Panc1 (cell line): ENCODE results near the gene MYH13. TPM values are rescaled to one million over a fixed set of nuclear protein-coding genes. Genes with fewer than 3 reads are reported as not detected.

ENCODE experiments used
- ATAC-seq: fragments of 200-7000 bp; cut with Tn5 transposase; 2 replicates; pipeline ENCODE4 v1.9.1; 2020; ENCODE audit warnings: mild to moderate bottlenecking, moderate library complexity
- BruUV-seq: library from RNA; stranded (reverse); fragments of 400-500 nt; replicated peaks from 2 replicates; lab custom pipeline; 2021; lab: Mats Ljungman, UMichigan
- CTCF ChIA-PET: fragments of 300-600 bp; sonication (Branson Sonifier 250); formaldehyde crosslinking; loops from one replicate; lab custom pipeline; 2022; ENCODE audit warnings: antibody characterized with exemption; lab: Charles Lee
- POLR2A ChIA-PET: fragments of 300-600 bp; sonication (Branson Sonifier 250); formaldehyde crosslinking; loops from one replicate; lab custom pipeline; 2022; ENCODE audit warnings: antibody characterized with exemption; lab: Charles Lee
- DNase-seq: peaks from one replicate; pipeline ENCODE4 v3.0.0-alpha.2; 2010; ENCODE audit warnings: low read depth, low spot score
- H3K27ac ChIP-seq: 2 replicates; pipeline ENCODE4 v1.5.1; 2011; ENCODE audit warnings: mild to moderate bottlenecking, low read length, inconsistent platforms
- H3K27me3 ChIP-seq: fragments of 200-500 bp; sonication (Bioruptor generic); 2 replicates; pipeline ENCODE4 v1.6.0; 2014; ENCODE audit warnings: low read length, inconsistent platforms; ENCODE audit not compliant: control insufficient read depth, insufficient read depth
- H3K36me3 ChIP-seq: fragments of 200-500 bp; sonication (Bioruptor generic); 2 replicates; pipeline ENCODE4 v1.5.1; 2014; ENCODE audit warnings: inconsistent platforms, mild to moderate bottlenecking, low read length, moderate library complexity; ENCODE audit not compliant: control insufficient read depth, insufficient read depth
- H3K4me1 ChIP-seq: 2 replicates; pipeline ENCODE4 v1.5.1; 2011; ENCODE audit warnings: inconsistent platforms, mild to moderate bottlenecking, low read length, moderate library complexity; ENCODE audit not compliant: control insufficient read depth, insufficient read depth
- H3K4me3 ChIP-seq, 2 experiments: 2 replicates each; pipeline ENCODE4 v1.5.1; 2011 to 2012; ENCODE audit warnings: low read depth in 2 of 2, low read length in 2 of 2, mild to moderate bottlenecking in 2 of 2, inconsistent platforms in 1 of 2, moderate library complexity in 1 of 2
- H3K9me3 ChIP-seq: fragments of 200-500 bp; sonication (Bioruptor generic); 2 replicates; pipeline ENCODE4 v1.5.1; 2014; ENCODE audit warnings: low read depth, mild to moderate bottlenecking, inconsistent platforms, low read length, moderate library complexity; ENCODE audit not compliant: control insufficient read depth, insufficient read depth
- POLR2AphosphoS5 ChIP-seq: IDR thresholded peaks from 2 replicates; pipeline ENCODE4 v1.6.1; 2012; ENCODE audit warnings: mild to moderate bottlenecking, low read depth, low read length, moderate library complexity
- SIN3A ChIP-seq: IDR thresholded peaks from 2 replicates; pipeline ENCODE4 v1.6.1; 2012; ENCODE audit warnings: low read depth, mild to moderate bottlenecking, low read length, moderate library complexity, borderline replicate concordance; ENCODE audit not compliant: insufficient read depth
- TCF7L2 ChIP-seq: IDR thresholded peaks from 2 replicates; pipeline ENCODE4 v1.6.1; 2011; ENCODE audit warnings: mild to moderate bottlenecking, low read depth, low read length, inconsistent platforms
- in situ Hi-C: cut with HindIII; loops from 2 replicates; pipeline ENCODE4 v1.10.0; 2016; ENCODE audit warnings: low sequenced_read_pairs, low pct_unique_long_range_greater_than_20kb
- intact Hi-C: fragments of 100-400 bp; cut with micrococcal nuclease; formaldehyde crosslinking; loops from one replicate; pipeline ENCODE4 v1.10.0; 2022; ENCODE audit not compliant: unreplicated experiment
- total RNA-seq: library from RNA; stranded (reverse); gene quantifications from one replicate; pipeline ENCODE4 v1.2.1, GENCODE V29; 2021; ENCODE audit not compliant: unreplicated experiment
- TF ChIP-seq, protein P1 (sequence below), 2 experiments: IDR thresholded peaks; 2 replicates each; pipeline ENCODE4 v1.6.1; 2011 to 2012; ENCODE audit warnings: low read depth in 2 of 2, control low read depth in 1 of 2, low read length in 1 of 2, mild to moderate bottlenecking in 1 of 2, moderate library complexity in 1 of 2; ENCODE audit not compliant: insufficient read depth in 1 of 2
- TF ChIP-seq, protein P2 (sequence below): fragments of 450-650 bp; IDR thresholded peaks from 2 replicates; pipeline ENCODE4 v1.5.1; 2017; ENCODE audit warnings: mild to moderate bottlenecking

MYH13 gene
- total RNA-seq, 1 experiment from 2014 or later = not detected

DNA sequence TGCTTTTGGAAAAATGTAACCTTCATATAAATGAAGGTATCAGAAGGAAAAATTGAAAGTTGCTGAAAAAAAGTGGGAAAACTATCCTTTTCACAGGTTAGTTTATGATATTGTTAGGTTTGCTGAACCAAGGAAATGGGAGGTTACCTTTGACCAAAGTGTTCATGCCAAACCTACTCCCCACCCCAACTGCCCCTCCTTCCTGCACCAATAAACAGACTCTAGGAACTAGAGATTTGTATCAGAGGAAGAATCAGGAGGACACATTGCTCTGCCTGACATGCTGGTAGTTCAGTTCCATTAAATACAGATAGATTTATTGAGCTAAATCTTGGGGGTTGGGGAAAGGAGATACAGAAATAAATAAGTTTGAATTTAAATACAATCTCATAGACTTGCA lies 30.8 kb upstream of the MYH13 start:
- in situ Hi-C loops (no loop called here), intact Hi-C loops (no loop called here)
- Histone ChIP-seq H3K36me3 (no peaks in the 10 kb centered on the region), H3K27me3 (no peaks in the 10 kb centered on the region), H3K4me3 (no peak overlapping the region), H3K27ac (no peak overlapping the region), H3K9me3 (no peaks in the 10 kb centered on the region), H3K4me1 (no peaks in the 10 kb centered on the region)
- BruUV-seq = no TSS peak
- DNase-seq (no peak), ATAC-seq (no peak)
- TF ChIP-seq TCF7L2 (no peak), SIN3A (no peak), POLR2AphosphoS5 (no peak)
- TF ChIP-seq, protein P1, sequence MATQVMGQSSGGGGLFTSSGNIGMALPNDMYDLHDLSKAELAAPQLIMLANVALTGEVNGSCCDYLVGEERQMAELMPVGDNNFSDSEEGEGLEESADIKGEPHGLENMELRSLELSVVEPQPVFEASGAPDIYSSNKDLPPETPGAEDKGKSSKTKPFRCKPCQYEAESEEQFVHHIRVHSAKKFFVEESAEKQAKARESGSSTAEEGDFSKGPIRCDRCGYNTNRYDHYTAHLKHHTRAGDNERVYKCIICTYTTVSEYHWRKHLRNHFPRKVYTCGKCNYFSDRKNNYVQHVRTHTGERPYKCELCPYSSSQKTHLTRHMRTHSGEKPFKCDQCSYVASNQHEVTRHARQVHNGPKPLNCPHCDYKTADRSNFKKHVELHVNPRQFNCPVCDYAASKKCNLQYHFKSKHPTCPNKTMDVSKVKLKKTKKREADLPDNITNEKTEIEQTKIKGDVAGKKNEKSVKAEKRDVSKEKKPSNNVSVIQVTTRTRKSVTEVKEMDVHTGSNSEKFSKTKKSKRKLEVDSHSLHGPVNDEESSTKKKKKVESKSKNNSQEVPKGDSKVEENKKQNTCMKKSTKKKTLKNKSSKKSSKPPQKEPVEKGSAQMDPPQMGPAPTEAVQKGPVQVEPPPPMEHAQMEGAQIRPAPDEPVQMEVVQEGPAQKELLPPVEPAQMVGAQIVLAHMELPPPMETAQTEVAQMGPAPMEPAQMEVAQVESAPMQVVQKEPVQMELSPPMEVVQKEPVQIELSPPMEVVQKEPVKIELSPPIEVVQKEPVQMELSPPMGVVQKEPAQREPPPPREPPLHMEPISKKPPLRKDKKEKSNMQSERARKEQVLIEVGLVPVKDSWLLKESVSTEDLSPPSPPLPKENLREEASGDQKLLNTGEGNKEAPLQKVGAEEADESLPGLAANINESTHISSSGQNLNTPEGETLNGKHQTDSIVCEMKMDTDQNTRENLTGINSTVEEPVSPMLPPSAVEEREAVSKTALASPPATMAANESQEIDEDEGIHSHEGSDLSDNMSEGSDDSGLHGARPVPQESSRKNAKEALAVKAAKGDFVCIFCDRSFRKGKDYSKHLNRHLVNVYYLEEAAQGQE (IDR thresholded peaks at IDR 0.05; ENCODE audit: insufficient read depth in 1 of 2, low read depth in 2 of 2, low read length in 1 of 2) = no peak
- TF ChIP-seq, protein P2, sequence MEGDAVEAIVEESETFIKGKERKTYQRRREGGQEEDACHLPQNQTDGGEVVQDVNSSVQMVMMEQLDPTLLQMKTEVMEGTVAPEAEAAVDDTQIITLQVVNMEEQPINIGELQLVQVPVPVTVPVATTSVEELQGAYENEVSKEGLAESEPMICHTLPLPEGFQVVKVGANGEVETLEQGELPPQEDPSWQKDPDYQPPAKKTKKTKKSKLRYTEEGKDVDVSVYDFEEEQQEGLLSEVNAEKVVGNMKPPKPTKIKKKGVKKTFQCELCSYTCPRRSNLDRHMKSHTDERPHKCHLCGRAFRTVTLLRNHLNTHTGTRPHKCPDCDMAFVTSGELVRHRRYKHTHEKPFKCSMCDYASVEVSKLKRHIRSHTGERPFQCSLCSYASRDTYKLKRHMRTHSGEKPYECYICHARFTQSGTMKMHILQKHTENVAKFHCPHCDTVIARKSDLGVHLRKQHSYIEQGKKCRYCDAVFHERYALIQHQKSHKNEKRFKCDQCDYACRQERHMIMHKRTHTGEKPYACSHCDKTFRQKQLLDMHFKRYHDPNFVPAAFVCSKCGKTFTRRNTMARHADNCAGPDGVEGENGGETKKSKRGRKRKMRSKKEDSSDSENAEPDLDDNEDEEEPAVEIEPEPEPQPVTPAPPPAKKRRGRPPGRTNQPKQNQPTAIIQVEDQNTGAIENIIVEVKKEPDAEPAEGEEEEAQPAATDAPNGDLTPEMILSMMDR = no peak
- CTCF ChIA-PET = no interaction called here
- POLR2A ChIA-PET = no interaction called here

DNA sequence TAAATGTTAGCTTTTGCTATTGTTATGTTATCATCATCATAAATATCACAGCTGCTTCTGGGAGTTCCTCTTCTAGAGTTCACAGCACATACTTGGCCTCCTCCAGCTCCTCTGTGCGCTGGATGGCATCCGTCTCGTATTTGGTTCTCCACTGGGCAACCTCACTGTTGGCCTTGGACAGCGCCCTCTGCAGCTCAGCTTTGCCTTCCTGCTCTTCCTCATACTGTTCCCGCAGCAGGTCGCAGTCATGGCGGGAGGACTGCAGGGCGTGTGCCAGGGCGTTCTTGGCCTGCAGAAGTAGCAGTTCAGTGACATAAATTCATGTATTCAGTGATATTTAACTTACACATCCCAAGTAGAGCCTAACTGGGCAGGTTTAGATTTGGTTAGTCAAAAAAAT lies 25.5 kb upstream of the MYH13 start:
- no peak for TF ChIP-seq TCF7L2
- TF ChIP-seq, protein P1 (IDR thresholded peaks at IDR 0.05; ENCODE audit: insufficient read depth in 1 of 2, low read depth in 2 of 2, low read length in 1 of 2) = no peak
- TF ChIP-seq, protein P2 = no peak
- no peak for TF ChIP-seq SIN3A
- no peak for TF ChIP-seq POLR2AphosphoS5
- Histone ChIP-seq H3K27me3 (no peaks in the 10 kb centered on the region), H3K4me1 (no peaks in the 10 kb centered on the region), H3K4me3 (no peak overlapping the region), H3K9me3 (no peaks in the 10 kb centered on the region), H3K27ac (no peak overlapping the region), H3K36me3 (no peaks in the 10 kb centered on the region)
- DNase-seq (no peak), ATAC-seq (no peak)
- BruUV-seq = no TSS peak
- ChIA-PET POLR2A (no interaction called here), CTCF (interaction anchor here (0.6 kb wide), 1 partner anchor 274 kb away, joined by 3 read pairs; no protein-coding TSS in a partner anchor)
- in situ Hi-C loops = no loop called here
- intact Hi-C loops = no loop called here
